Mucosa of descending colon (tissue), 3 donors: ENCODE data around the gene PACRGL. TPM values are rescaled to one million over a fixed set of nuclear protein-coding genes. Genes with fewer than 3 reads are reported as not detected.

Experiments
- ATAC-seq: fragments of 200-7000 bp; cut with Tn5 transposase; one replicate; pipeline ENCODE4 v1.9.1; 2020; ENCODE audit warnings: mild to moderate bottlenecking, moderate library complexity
- DNase-seq, 3 donors: peaks; one replicate each; pipeline ENCODE4 v3.0.0-alpha.2; 2020
- H3K36me3 ChIP-seq: fragments of 200-600 bp; one replicate; pipeline ENCODE4 v1.8.0; 2021; ENCODE audit warnings: low read depth, mild to moderate bottlenecking
- H3K4me1 ChIP-seq: fragments of 200-600 bp; one replicate; pipeline ENCODE4 v1.8.0; 2021; ENCODE audit warnings: low read depth, mild to moderate bottlenecking
- H3K4me3 ChIP-seq: fragments of 200-600 bp; one replicate; pipeline ENCODE4 v1.8.0; 2021; ENCODE audit warnings: mild to moderate bottlenecking
- H3K9me3 ChIP-seq: fragments of 200-600 bp; one replicate; pipeline ENCODE4 v1.8.0; 2021; ENCODE audit warnings: mild to moderate bottlenecking
- intact Hi-C, 2 donors: fragments of 100-400 bp; cut with DNase I in 1 of 2; cut with micrococcal nuclease in 1 of 2; formaldehyde crosslinking; loops; one replicate each; pipeline versions ENCODE4 v1.11.0 to v1.11.1; 2022; cut with DNase I, micrococcal nuclease
- total RNA-seq, 3 donors: library from RNA; stranded (reverse); fragmentation: NEBNext Ultra II Directional in 2 of 3; extraction: Animal tissue kit (Norgen Biotek cat#: 25700) in 2 of 3; gene quantifications; one replicate each; pipeline versions ENCODE4 v1.2.1 to v1.2.4, GENCODE V29; 2021 to 2023
- TF ChIP-seq, protein P1 (sequence below): fragments of 200-600 bp; IDR thresholded peaks from one replicate; pipeline ENCODE4 v1.8.0; 2022; ENCODE audit warnings: antibody characterized with exemption, mild to moderate bottlenecking
- donor health status: DM: no; HTN: no; CAD: no; lungs with moderate emphysema.
- donor health status: DM: no; HTN: no; CAD: no.
- donor health status: DM: no; HTN: yes; CAD: no.

Gene PACRGL
- total RNA-seq, 3 donors from 2014 or later, result 14.1 to 24.1 (median 23.2) TPM

- intact Hi-C loops, result loop anchor here in 1 of 2 donors (5.0 to 10.0 kb wide), 2 partner anchors 143 to 271 kb away; no protein-coding TSS in a partner anchor
- TF ChIP-seq, protein P1, sequence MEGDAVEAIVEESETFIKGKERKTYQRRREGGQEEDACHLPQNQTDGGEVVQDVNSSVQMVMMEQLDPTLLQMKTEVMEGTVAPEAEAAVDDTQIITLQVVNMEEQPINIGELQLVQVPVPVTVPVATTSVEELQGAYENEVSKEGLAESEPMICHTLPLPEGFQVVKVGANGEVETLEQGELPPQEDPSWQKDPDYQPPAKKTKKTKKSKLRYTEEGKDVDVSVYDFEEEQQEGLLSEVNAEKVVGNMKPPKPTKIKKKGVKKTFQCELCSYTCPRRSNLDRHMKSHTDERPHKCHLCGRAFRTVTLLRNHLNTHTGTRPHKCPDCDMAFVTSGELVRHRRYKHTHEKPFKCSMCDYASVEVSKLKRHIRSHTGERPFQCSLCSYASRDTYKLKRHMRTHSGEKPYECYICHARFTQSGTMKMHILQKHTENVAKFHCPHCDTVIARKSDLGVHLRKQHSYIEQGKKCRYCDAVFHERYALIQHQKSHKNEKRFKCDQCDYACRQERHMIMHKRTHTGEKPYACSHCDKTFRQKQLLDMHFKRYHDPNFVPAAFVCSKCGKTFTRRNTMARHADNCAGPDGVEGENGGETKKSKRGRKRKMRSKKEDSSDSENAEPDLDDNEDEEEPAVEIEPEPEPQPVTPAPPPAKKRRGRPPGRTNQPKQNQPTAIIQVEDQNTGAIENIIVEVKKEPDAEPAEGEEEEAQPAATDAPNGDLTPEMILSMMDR, result no peak
- Histone ChIP-seq H3K9me3 (no peaks in the 10 kb centered on the region), H3K36me3 (no peaks in the 10 kb centered on the region), H3K4me1 (no peaks in the 10 kb centered on the region), H3K4me3 (no peak overlapping the region)
- ATAC-seq (no peak), DNase-seq (no peak)
Measured at GRCh38 chr4:20687864-20688263, 12.4 kb upstream of the PACRGL start.

DNA sequence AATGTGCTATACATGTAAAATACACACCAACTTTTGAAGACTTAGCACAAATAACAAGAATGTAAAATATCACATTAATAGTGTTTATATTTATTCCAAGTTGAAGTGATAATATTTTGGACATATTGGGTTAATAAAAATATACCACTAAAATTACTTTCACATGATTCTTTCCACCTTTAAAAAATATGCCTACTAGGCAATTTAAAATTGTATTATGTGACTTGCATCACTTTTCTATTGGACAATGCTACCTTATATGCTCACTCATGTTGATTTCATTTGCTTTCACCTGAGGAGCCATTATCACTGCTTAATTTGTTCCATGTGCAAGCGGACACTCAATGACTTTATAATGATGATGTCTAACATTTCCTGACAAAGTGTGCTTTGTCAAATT, 3.4 kb upstream of the PACRGL start:
- Histone ChIP-seq H3K9me3 (no peaks in the 10 kb centered on the region), H3K4me1 (peaks cover 8% of the 10 kb centered on the region), H3K4me3 (no peak overlapping the region), H3K36me3 (no peaks in the 10 kb centered on the region)
- no peak for ATAC-seq
- intact Hi-C loops, result no loop called here
- DNase-seq, result no peak
- TF ChIP-seq, protein P1, result no peak

- Histone ChIP-seq H3K4me3 (no peak overlapping the region), H3K4me1 (peaks cover 8% of the 10 kb centered on the region), H3K36me3 (no peaks in the 10 kb centered on the region), H3K9me3 (no peaks in the 10 kb centered on the region)
- ATAC-seq (no peak), DNase-seq (no peak)
- intact Hi-C loops, result no loop called here
- TF ChIP-seq, protein P1, result no peak
Measured at GRCh38 chr4:20698382-20698781, 1.9 kb upstream of the PACRGL start.

- intact Hi-C loops, result no loop called here
- TF ChIP-seq, protein P1, result no peak
Measured at GRCh38 chr4:20698820-20699219, 1.4 kb upstream of the PACRGL start.

GRCh38 chr4:20711335-20711734, 11.1 kb downstream of the PACRGL start:
- H3K36me3 ChIP-seq, result no peaks in the 10 kb centered on the region
- ATAC-seq, result no peak
- intact Hi-C loops, result no loop called here

More at GRCh38 chr4:20698820-20699219, 1.4 kb upstream of the PACRGL start:
- H3K36me3 ChIP-seq, result no peaks in the 10 kb centered on the region
- ATAC-seq (no peak), DNase-seq (no peak)
- no peaks in the 10 kb centered on the region for H3K9me3 ChIP-seq
- H3K4me1 ChIP-seq, result peaks cover 8% of the 10 kb centered on the region
- no peak overlapping the region for H3K4me3 ChIP-seq

More at GRCh38 chr4:20711335-20711734, 11.1 kb downstream of the PACRGL start:
- Histone ChIP-seq H3K9me3 (no peaks in the 10 kb centered on the region), H3K4me3 (no peak overlapping the region), H3K4me1 (no peaks in the 10 kb centered on the region)
- DNase-seq, result no peak
- TF ChIP-seq, protein P1, result no peak
